Stomach (tissue), 9 donors: ENCODE data around the gene RELN. TPM values are rescaled to one million over a fixed set of nuclear protein-coding genes. Genes with fewer than 3 reads are reported as not detected.
"Not testable (repeated sequence)": the region's sequence is repeated elsewhere in the genome, so short reads cannot be mapped to it uniquely, and the experiment has no call there.

ENCODE experiments used
- DNase-seq, 2 donors: peaks; one replicate each; pipeline versions ENCODE4 v3.0.0 to v3.0.0-alpha.2; 2013 to 2019
- H3K27ac ChIP-seq, 5 donors: fragments of 200-600 bp in 4 of 5; sonication (generic) in 4 of 5; one replicate each; pipeline ENCODE4 v1.5.1; 2013 to 2019; ENCODE audit warnings: mild to moderate bottlenecking in 1 of 5, moderate library complexity in 1 of 5
- H3K27me3 ChIP-seq, 3 donors: fragments of 200-600 bp; sonication (generic); one replicate each; pipeline ENCODE4 v1.5.1; 2017 to 2019; ENCODE audit warnings: mixed run types in 1 of 3
- H3K36me3 ChIP-seq, 4 donors: fragments of 200-600 bp; sonication (generic); 1 replicate in 3 of 4; 2 replicates in 1 of 4; pipeline ENCODE4 v1.5.1; 2016 to 2019
- H3K4me1 ChIP-seq, 4 donors: fragments of 200-600 bp; sonication (generic); one replicate each; pipeline ENCODE4 v1.5.1; 2016 to 2019
- H3K4me3 ChIP-seq, 4 donors: fragments of 200-600 bp; sonication (generic) in 3 of 4; one replicate each; pipeline ENCODE4 v1.5.1; 2016 to 2019; ENCODE audit warnings: mild to moderate bottlenecking in 1 of 4
- H3K9me3 ChIP-seq, 4 donors: fragments of 200-600 bp; sonication (generic); one replicate each; pipeline ENCODE4 v1.5.1; 2016 to 2019
- EP300 ChIP-seq: sonication (generic); formaldehyde crosslinking; IDR thresholded peaks from one replicate; pipeline ENCODE4 v1.6.1; 2017; ENCODE audit warnings: antibody characterized with exemption
- POLR2A ChIP-seq, 4 donors: fragments of 450-650 bp; IDR thresholded peaks; one replicate each; pipeline ENCODE4 v1.6.1; 2016; ENCODE audit warnings: antibody characterized with exemption in 4 of 4, control low read depth in 2 of 4, mild to moderate bottlenecking in 1 of 4, moderate library complexity in 1 of 4
- POLR2AphosphoS5 ChIP-seq, 3 donors: sonication (generic); formaldehyde crosslinking; IDR thresholded peaks; one replicate each; pipeline ENCODE4 v1.6.1; 2016; ENCODE audit warnings: antibody characterized with exemption in 3 of 3
- WGBS, 5 donors: extraction: QIAGEN DNeasy Blood & Tissue Kit in 3 of 5; methylation state at CpG; one replicate each; pipeline versions ENCODE4 v1.1.5 to v1.1.7; 2013 to 2018; 5-methylcytosine and 5-hydroxymethylcytosine counted together
- intact Hi-C: fragments of 100-400 bp; cut with DNase I; formaldehyde crosslinking; loops from one replicate; pipeline ENCODE4 v1.15.1; 2023; ENCODE audit warnings: low total_unique reads
- polyA plus RNA-seq, 3 donors: library from polyadenylated mRNA; stranded (reverse); fragments of 200-250 nt; gene quantifications; one replicate each; pipeline ENCODE4 v1.2.3, GENCODE V29; 2013
- total RNA-seq, 5 donors: library from RNA; depleted of rRNA; stranded (reverse); fragments of >200 nt; gene quantifications; one replicate each; pipeline versions ENCODE4 v1.1.0 to v1.2.3, GENCODE V29; 2014 to 2016
- TF ChIP-seq, protein P1 (sequence below), 7 experiments: fragments of 450-650 bp in 4 of 7; fragments of 200-600 bp in 3 of 7; sonication (generic) in 3 of 7; IDR thresholded peaks; one replicate each; pipeline ENCODE4 v1.5.1; 2016 to 2019; ENCODE audit warnings: antibody characterized with exemption in 7 of 7, control low read depth in 2 of 7, mild to moderate bottlenecking in 1 of 7
- donor health status: healthy with polysubstance abuse.
- donor health status: Bipolar disorder and iron deficiency.
- donor health status: healthy.

RELN gene
- total and polyA plus RNA-seq, 8 donors: 0.19 to 14.3 (median 2.2) TPM

- 30 to 60% (median 49%) methylated on average over 1 of the region's 1 CpG for WGBS, 5 donors
- H3K27ac ChIP-seq: no peak overlapping the region
- no peak for DNase-seq
- TF ChIP-seq, protein P1, sequence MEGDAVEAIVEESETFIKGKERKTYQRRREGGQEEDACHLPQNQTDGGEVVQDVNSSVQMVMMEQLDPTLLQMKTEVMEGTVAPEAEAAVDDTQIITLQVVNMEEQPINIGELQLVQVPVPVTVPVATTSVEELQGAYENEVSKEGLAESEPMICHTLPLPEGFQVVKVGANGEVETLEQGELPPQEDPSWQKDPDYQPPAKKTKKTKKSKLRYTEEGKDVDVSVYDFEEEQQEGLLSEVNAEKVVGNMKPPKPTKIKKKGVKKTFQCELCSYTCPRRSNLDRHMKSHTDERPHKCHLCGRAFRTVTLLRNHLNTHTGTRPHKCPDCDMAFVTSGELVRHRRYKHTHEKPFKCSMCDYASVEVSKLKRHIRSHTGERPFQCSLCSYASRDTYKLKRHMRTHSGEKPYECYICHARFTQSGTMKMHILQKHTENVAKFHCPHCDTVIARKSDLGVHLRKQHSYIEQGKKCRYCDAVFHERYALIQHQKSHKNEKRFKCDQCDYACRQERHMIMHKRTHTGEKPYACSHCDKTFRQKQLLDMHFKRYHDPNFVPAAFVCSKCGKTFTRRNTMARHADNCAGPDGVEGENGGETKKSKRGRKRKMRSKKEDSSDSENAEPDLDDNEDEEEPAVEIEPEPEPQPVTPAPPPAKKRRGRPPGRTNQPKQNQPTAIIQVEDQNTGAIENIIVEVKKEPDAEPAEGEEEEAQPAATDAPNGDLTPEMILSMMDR (IDR thresholded peaks at IDR 0.05): no peak
- TF ChIP-seq EP300 (no peak), POLR2AphosphoS5 (IDR thresholded peaks at IDR 0.05) (no peak), POLR2A (IDR thresholded peaks at IDR 0.05) (no peak)
- H3K27me3 ChIP-seq: no peaks in the 10 kb centered on the region
- intact Hi-C loops: no loop called here
- no peaks in the 10 kb centered on the region for H3K36me3 ChIP-seq
- H3K9me3 ChIP-seq: no peaks in the 10 kb centered on the region
- no peaks in the 10 kb centered on the region for H3K4me1 ChIP-seq
- no peak overlapping the region for H3K4me3 ChIP-seq
Observed at GRCh38 chr7:103912891-103913605, 76.4 kb downstream of the RELN start.

GRCh38 chr7:103911015-103911414, 78.4 kb downstream of the RELN start:
- WGBS, 5 donors: 86 to 100% (median 92%) methylated on average over 1 of the region's 1 CpG
- H3K4me1 ChIP-seq, H3K4me3 ChIP-seq, H3K36me3 ChIP-seq, intact Hi-C loops, H3K9me3 ChIP-seq, H3K27me3 ChIP-seq, H3K27ac ChIP-seq, DNase-seq: not testable (repeated sequence)

DNA sequence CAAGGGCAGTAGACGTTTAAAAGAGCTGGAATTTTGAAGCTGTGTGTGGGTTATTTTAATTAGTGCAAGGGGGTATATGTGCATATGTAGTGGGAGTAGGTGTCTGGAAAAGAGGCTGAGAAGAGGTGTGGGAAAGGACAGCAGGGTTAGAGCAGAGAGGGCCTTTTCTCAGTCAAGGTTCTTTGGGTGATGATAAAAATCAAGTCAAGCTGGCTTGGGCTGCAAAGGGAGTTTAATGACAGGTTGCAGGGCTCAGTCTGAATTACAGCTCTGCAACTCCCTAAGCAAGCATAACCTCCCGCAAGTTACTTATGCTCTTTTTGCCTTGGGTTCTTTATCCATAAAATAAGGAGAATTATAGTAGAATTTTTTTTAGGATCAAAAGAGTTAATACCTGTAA, 83.5 kb downstream of the RELN start:
- DNase-seq: no peak
- H3K27ac ChIP-seq: no peak overlapping the region
- H3K4me3 ChIP-seq: no peak overlapping the region
- H3K4me1 ChIP-seq: no peaks in the 10 kb centered on the region
- TF ChIP-seq POLR2A (IDR thresholded peaks at IDR 0.05) (no peak), POLR2AphosphoS5 (IDR thresholded peaks at IDR 0.05) (no peak)
- TF ChIP-seq, protein P1 (IDR thresholded peaks at IDR 0.05): no peak
- no peaks in the 10 kb centered on the region for H3K9me3 ChIP-seq
- intact Hi-C loops: no loop called here
- H3K27me3 ChIP-seq: no peaks in the 10 kb centered on the region
- no peaks in the 10 kb centered on the region for H3K36me3 ChIP-seq
- 62 to 73% (median 66%) methylated on average over 2 of the region's 2 CpGs for WGBS, 5 donors

DNA sequence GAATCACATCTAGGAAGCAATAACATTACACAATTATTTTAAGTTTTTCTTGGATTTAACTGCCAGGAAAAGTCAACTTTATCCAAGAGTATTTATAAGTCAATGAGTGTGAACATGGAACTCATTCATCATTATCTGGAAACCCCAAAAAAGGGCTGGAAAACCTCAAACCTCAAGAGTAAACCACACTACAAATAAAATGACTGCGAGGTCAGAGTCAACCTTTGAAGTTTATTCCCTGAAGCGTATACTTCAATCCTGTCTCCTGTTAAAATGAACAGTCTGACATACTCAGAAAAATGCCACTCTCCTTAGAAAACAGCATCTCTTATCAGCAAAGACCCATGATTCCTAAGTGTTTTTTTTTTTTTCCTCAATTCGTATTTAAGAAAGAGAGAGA, 86.5 kb downstream of the RELN start:
- intact Hi-C loops: no loop called here
- Histone ChIP-seq H3K9me3 (no peaks in the 10 kb centered on the region), H3K36me3 (no peaks in the 10 kb centered on the region), H3K27me3 (no peaks in the 10 kb centered on the region), H3K4me3 (no peak overlapping the region), H3K27ac (no peak overlapping the region), H3K4me1 (no peaks in the 10 kb centered on the region)
- WGBS, 5 donors: 12 to 26% (median 17%) methylated on average over 3 of the region's 3 CpGs
- peak in 1 of 2 donors; percentile 17 for DNase-seq
- no peak for TF ChIP-seq EP300
- TF ChIP-seq POLR2AphosphoS5 (IDR thresholded peaks at IDR 0.05): no peak
- TF ChIP-seq, protein P1 (IDR thresholded peaks at IDR 0.05): no peak
- TF ChIP-seq POLR2A (IDR thresholded peaks at IDR 0.05): no peak

DNA sequence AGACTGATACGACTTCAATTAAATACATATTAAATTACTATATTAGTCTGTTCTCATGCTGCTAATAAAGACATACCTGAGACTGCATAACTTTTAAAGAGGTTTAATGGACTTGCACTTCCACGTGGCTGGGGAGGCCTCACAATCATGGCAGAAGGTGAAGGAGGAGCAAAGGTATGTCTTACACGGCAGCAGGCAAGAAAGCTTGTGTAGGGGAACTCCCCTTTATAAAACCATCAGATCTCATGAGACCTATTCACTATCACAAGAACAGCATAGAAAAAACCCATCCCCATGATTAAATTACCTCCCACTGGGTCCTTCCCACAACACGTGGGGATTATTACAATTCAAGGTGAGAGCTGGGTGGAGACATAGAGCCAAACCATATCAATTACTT, 92.6 kb downstream of the RELN start:
- H3K27ac ChIP-seq, DNase-seq, H3K9me3 ChIP-seq, H3K27me3 ChIP-seq, intact Hi-C loops, H3K36me3 ChIP-seq, H3K4me3 ChIP-seq, H3K4me1 ChIP-seq: not testable (repeated sequence)
- WGBS, 5 donors: 77 to 86% (median 81%) methylated on average over 4 of the region's 4 CpGs
